GM06990 (cell line): ENCODE data around the gene STK11IP.

Experiments
- DNase-seq: peaks from one replicate; pipeline ENCODE4 v3.0.0-alpha.2; 2011; ENCODE audit not compliant: insufficient read length; ENCODE audit errors: extremely low read depth
- H3K27me3 ChIP-seq: replicated peaks from 2 replicates; pipeline ENCODE4 v1.6.0; 2011; ENCODE audit warnings: low read length; ENCODE audit not compliant: control insufficient read depth, insufficient read depth
- H3K36me3 ChIP-seq: 2 replicates; pipeline ENCODE4 v1.5.1; 2011; ENCODE audit warnings: low read length; ENCODE audit not compliant: control insufficient read depth, insufficient read depth
- H3K4me3 ChIP-seq: replicated peaks from 2 replicates; pipeline ENCODE4 v1.5.1; 2011; ENCODE audit warnings: low read depth, mild to moderate bottlenecking, control low read depth, low read length
- CTCF ChIP-seq: IDR thresholded peaks from 2 replicates; pipeline ENCODE4 v1.5.1; 2011; ENCODE audit warnings: low read length, control low read depth, mild to moderate bottlenecking, inconsistent platforms; ENCODE audit not compliant: insufficient read depth, poor library complexity, severe bottlenecking

The STK11IP gene

GRCh38 chr2:219569635-219570034, 28.0 kb upstream of the STK11IP start:
- no peak for TF ChIP-seq CTCF
- H3K4me3 ChIP-seq: no peak overlapping the region
- no peaks in the 10 kb centered on the region for H3K36me3 ChIP-seq
- no peaks in the 10 kb centered on the region; the same call in 1 of the 2 replicates for H3K27me3 ChIP-seq
- no peak for DNase-seq

GRCh38 chr2:219570194-219570923, 27.3 kb upstream of the STK11IP start:
- H3K27me3 ChIP-seq: no peaks in the 10 kb centered on the region; the same call in 1 of the 2 replicates
- H3K4me3 ChIP-seq: no peak overlapping the region
- no peak for DNase-seq
- TF ChIP-seq CTCF: no peak
- H3K36me3 ChIP-seq: no peaks in the 10 kb centered on the region

GRCh38 chr2:219570924-219571310, 26.7 kb upstream of the STK11IP start:
- DNase-seq: no peak
- H3K4me3 ChIP-seq: no peak overlapping the region
- no peaks in the 10 kb centered on the region for H3K36me3 ChIP-seq
- H3K27me3 ChIP-seq: no peaks in the 10 kb centered on the region; the same call in 1 of the 2 replicates
- no peak for TF ChIP-seq CTCF

- Histone ChIP-seq H3K27me3 (no peaks in the 10 kb centered on the region; the same call in 1 of the 2 replicates), H3K36me3 (no peaks in the 10 kb centered on the region), H3K4me3 (no peak within 1 kb of the TSS; the same call in 1 of the 2 replicates)
- no peak for TF ChIP-seq CTCF
- no peak for DNase-seq
Observed at GRCh38 chr2:219571311-219572236, 26.1 kb upstream of the STK11IP start, which contains the start of gene OBSL1. Gene OBSL1 (minus strand): TSS chr2:219571539. CDS start chr2:219571232, 307 bp downstream.

GRCh38 chr2:219572237-219573001, 25.2 kb upstream of the STK11IP start, which contains the start of gene INHA:
Gene INHA (plus strand): TSS chr2:219572310. CDS start chr2:219572375, 65 bp downstream.
- Histone ChIP-seq H3K4me3 (no peak within 1 kb of the TSS; the same call in 1 of the 2 replicates), H3K27me3 (no peaks in the 10 kb centered on the region; the same call in 1 of the 2 replicates), H3K36me3 (no peaks in the 10 kb centered on the region)
- TF ChIP-seq CTCF: no peak
- DNase-seq: no peak
